Measurements from ENCODE around the gene UCK2. TPM values are rescaled to one million over a fixed set of nuclear protein-coding genes. Genes with fewer than 3 reads are reported as not detected.

The UCK2 gene
- total RNA-seq, 1 experiment from 2014 or later, result 88.4 TPM

- ChIA-PET CTCF (no interaction called here), RAD21 (ENCODE audit: low non-redundant PET in 1 of 2, low total read pairs in 2 of 2, uncharacterized antibody in 2 of 2, unreplicated experiment in 2 of 2) (no interaction called here), POLR2A (no interaction called here)
- intact Hi-C loops (cut with micrococcal nuclease), result no loop called here
- no peak overlapping the region for H3K9ac ChIP-seq (ENCODE audit: low read length)
- H3K9me3 ChIP-seq (ENCODE audit: control insufficient read depth in 1 of 2, insufficient read depth in 1 of 2, low read depth in 1 of 2, low read length in 2 of 2), result no peaks in the 10 kb centered on the region
- no peak overlapping the region for H2AFZ ChIP-seq (ENCODE audit: low read depth, low read length, poor library complexity, severe bottlenecking)
- BruUV-seq (replicated peaks), result no TSS peak
- no peak for TF ChIP-seq MAX (IDR thresholded peaks at IDR 0.05)
- TF ChIP-seq POLR2A (IDR thresholded peaks at IDR 0.05; ENCODE audit: borderline replicate concordance, extremely low read depth, insufficient read depth, insufficient read length), result no peak
- no peak for TF ChIP-seq FOSL1 (IDR thresholded peaks at IDR 0.05; ENCODE audit: low read depth)
- TF ChIP-seq CEBPB (IDR thresholded peaks at IDR 0.05; ENCODE audit: low read depth), result no peak
- no peak for TF ChIP-seq SRF (IDR thresholded peaks at IDR 0.05; ENCODE audit: low read depth)
- TF ChIP-seq REST (IDR thresholded peaks at IDR 0.05; ENCODE audit: low read depth), result no peak
- no peak for TF ChIP-seq EZH2phosphoT487 (IDR thresholded peaks at IDR 0.05; ENCODE audit: borderline replicate concordance)
- no peak for TF ChIP-seq EZH2 (IDR thresholded peaks at IDR 0.05)
- no peak for TF ChIP-seq EGR1 (IDR thresholded peaks at IDR 0.05; ENCODE audit: low read depth)
- TF ChIP-seq ZNF274 (IDR thresholded peaks at IDR 0.05; ENCODE audit: low read depth, low read length), result no peak
- no peaks in the 10 kb centered on the region for H3K36me3 ChIP-seq (ENCODE audit: control insufficient read depth in 1 of 2, insufficient read depth in 2 of 2, low read length in 2 of 2)
- ATAC-seq, result no peak
- DNase-seq (ENCODE audit: low read depth, low spot score), result no peak
- H3K27ac ChIP-seq (ENCODE audit: low read depth, low read length), result no peak overlapping the region
- no peaks in the 10 kb centered on the region for H3K27me3 ChIP-seq (ENCODE audit: insufficient read depth, low read length)
- H4K20me1 ChIP-seq (ENCODE audit: insufficient read depth), result no peaks in the 10 kb centered on the region
- H3K4me3 ChIP-seq (replicated peaks in 1 of 2; ENCODE audit: low read depth in 1 of 2, low read length in 2 of 2), result no peak overlapping the region
- no peaks in the 10 kb centered on the region for H3K79me2 ChIP-seq (ENCODE audit: insufficient read depth, low read length)
- H3K4me2 ChIP-seq (ENCODE audit: low read length), result no peak overlapping the region
- H3K4me1 ChIP-seq (ENCODE audit: control insufficient read depth in 1 of 2, insufficient read depth in 2 of 2, low read length in 2 of 2), result no peaks in the 10 kb centered on the region
- H3K9me2 ChIP-seq (ENCODE audit: insufficient read depth), result no peaks in the 10 kb centered on the region
Observed at GRCh38 chr1:165815725-165816124, 11.7 kb upstream of the UCK2 start.

Data from HCT116 (cell line).